HEK293T (cell line): ENCODE measurements around the gene PANK4.

Experiments
- CTCF ChIA-PET: fragments of 350-600 bp; formaldehyde crosslinking; extraction: SDS; loops from one replicate; lab custom pipeline; 2021; ENCODE audit warnings: antibody characterized with exemption, inconsistent platforms; lab: Yijun Ruan, JAX
- POLR2A ChIA-PET: fragments of 350-600 bp; formaldehyde crosslinking; extraction: SDS; loops from one replicate; lab custom pipeline; 2020; ENCODE audit warnings: antibody characterized with exemption, inconsistent platforms; lab: Yijun Ruan, JAX
- DNase-seq: peaks from one replicate; pipeline ENCODE4 v3.0.0; 2012; ENCODE audit warnings: mixed read lengths; ENCODE audit errors: extremely low spot score
- ARNT ChIP-seq: fragments of 450-650 bp; IDR thresholded peaks from 2 replicates; pipeline ENCODE4 v1.6.1; 2017; ENCODE audit warnings: mild to moderate bottlenecking
- BHLHE40 ChIP-seq: fragments of 450-650 bp; IDR thresholded peaks from 2 replicates; pipeline ENCODE4 v1.6.1; 2016; ENCODE audit warnings: mild to moderate bottlenecking, moderate library complexity, borderline replicate concordance
- CTBP1 ChIP-seq: fragments of 450-650 bp; IDR thresholded peaks from 2 replicates; pipeline ENCODE4 v1.6.1; 2016; ENCODE audit warnings: borderline replicate concordance
- ELF4 ChIP-seq: fragments of 450-650 bp; IDR thresholded peaks from 2 replicates; pipeline ENCODE4 v1.6.1; 2017; ENCODE audit warnings: antibody characterized with exemption
- FOXA1 ChIP-seq: fragments of 450-650 bp; IDR thresholded peaks from 2 replicates; pipeline ENCODE4 v1.6.1; 2016; ENCODE audit warnings: mild to moderate bottlenecking
- FOXK2 ChIP-seq: fragments of 450-650 bp; IDR thresholded peaks from 2 replicates; pipeline ENCODE4 v1.6.1; 2016; ENCODE audit warnings: mild to moderate bottlenecking
- FOXM1 ChIP-seq: fragments of 450-650 bp; IDR thresholded peaks from 2 replicates; pipeline ENCODE4 v1.6.1; 2017; ENCODE audit warnings: mild to moderate bottlenecking, borderline replicate concordance
- HDGF ChIP-seq: fragments of 450-650 bp; IDR thresholded peaks from 2 replicates; pipeline ENCODE4 v1.6.1; 2017; ENCODE audit warnings: antibody characterized with exemption, borderline replicate concordance
- L3MBTL2 ChIP-seq: fragments of 450-650 bp; conservative IDR thresholded peaks from 2 replicates; pipeline ENCODE4 v1.6.1; 2016; ENCODE audit warnings: mild to moderate bottlenecking
- LEF1 ChIP-seq: fragments of 450-650 bp; IDR thresholded peaks from 2 replicates; pipeline ENCODE4 v1.6.1; 2017; ENCODE audit warnings: mild to moderate bottlenecking, borderline replicate concordance
- NFRKB ChIP-seq: fragments of 450-650 bp; IDR thresholded peaks from 2 replicates; pipeline ENCODE4 v1.6.1; 2016; ENCODE audit warnings: mild to moderate bottlenecking, moderate library complexity
- PKNOX1 ChIP-seq: fragments of 450-650 bp; IDR thresholded peaks from 2 replicates; pipeline ENCODE4 v1.6.1; 2016
- SP1 ChIP-seq: fragments of 450-650 bp; IDR thresholded peaks from 2 replicates; pipeline ENCODE4 v1.6.1; 2017
- SUZ12 ChIP-seq: fragments of 450-650 bp; IDR thresholded peaks from 2 replicates; pipeline ENCODE4 v1.6.1; 2016; ENCODE audit warnings: mild to moderate bottlenecking
- TARDBP ChIP-seq: fragments of 450-650 bp; IDR thresholded peaks from 2 replicates; pipeline ENCODE4 v1.6.1; 2016
- ZNF384 ChIP-seq: fragments of 450-650 bp; IDR thresholded peaks from 2 replicates; pipeline ENCODE4 v1.6.1; 2016

The PANK4 gene

GRCh38 chr1:2558861-2559260, 32.5 kb upstream of the PANK4 start:
- DNase-seq, result no peak
- POLR2A ChIA-PET, result interaction anchor here (1.2 kb wide), 1 partner anchor 27 kb away, joined by 3 read pairs; no protein-coding TSS in a partner anchor
- CTCF ChIA-PET, result interaction anchor here (0.6 kb wide), 1 partner anchor 23 kb away, joined by 3 read pairs; no protein-coding TSS in a partner anchor
- TF ChIP-seq SP1 (no peak), TARDBP (no peak), NFRKB (no peak), HDGF (no peak), ELF4 (no peak), PKNOX1 (no peak), BHLHE40 (no peak), LEF1 (no peak), ARNT (no peak), FOXM1 (no peak), FOXA1 (no peak), CTBP1 (no peak), ZNF384 (no peak), L3MBTL2 (no peak)

GRCh38 chr1:2558420-2558819, 32.0 kb upstream of the PANK4 start:
- no peak for TF ChIP-seq ZNF384
- TF ChIP-seq L3MBTL2, result no peak
- TF ChIP-seq FOXM1, result no peak
- TF ChIP-seq ELF4, result no peak
- no peak for TF ChIP-seq FOXK2
- no peak for TF ChIP-seq CTBP1
- no peak for TF ChIP-seq NFRKB
- TF ChIP-seq LEF1, result no peak
- no peak for TF ChIP-seq BHLHE40
- TF ChIP-seq HDGF, result no peak
- no peak for TF ChIP-seq ARNT
- no peak for TF ChIP-seq SP1
- no peak for TF ChIP-seq SUZ12
- TF ChIP-seq PKNOX1, result no peak
- no peak for TF ChIP-seq TARDBP
- TF ChIP-seq FOXA1, result no peak
- ChIA-PET CTCF (interaction anchor here (0.6 kb wide), 1 partner anchor 24 kb away, joined by 3 read pairs; no protein-coding TSS in a partner anchor), POLR2A (interaction anchor here (1.2 kb wide), 1 partner anchor 28 kb away, joined by 3 read pairs; no protein-coding TSS in a partner anchor)
- no peak for DNase-seq

- TF ChIP-seq LEF1, result no peak
- TF ChIP-seq SUZ12, result no peak
- TF ChIP-seq ZNF384, result no peak
- TF ChIP-seq HDGF, result no peak
- no peak for TF ChIP-seq PKNOX1
- ChIA-PET POLR2A (interaction anchor here (1.2 kb wide), 1 partner anchor 28 kb away, joined by 3 read pairs; no protein-coding TSS in a partner anchor), CTCF (interaction anchor here (0.6 kb wide), 1 partner anchor 24 kb away, joined by 3 read pairs; no protein-coding TSS in a partner anchor)
- DNase-seq, result no peak
These were observed 31.3 kb upstream of the PANK4 start for GRCh38 chr1:2557482-2558400.

DNA sequence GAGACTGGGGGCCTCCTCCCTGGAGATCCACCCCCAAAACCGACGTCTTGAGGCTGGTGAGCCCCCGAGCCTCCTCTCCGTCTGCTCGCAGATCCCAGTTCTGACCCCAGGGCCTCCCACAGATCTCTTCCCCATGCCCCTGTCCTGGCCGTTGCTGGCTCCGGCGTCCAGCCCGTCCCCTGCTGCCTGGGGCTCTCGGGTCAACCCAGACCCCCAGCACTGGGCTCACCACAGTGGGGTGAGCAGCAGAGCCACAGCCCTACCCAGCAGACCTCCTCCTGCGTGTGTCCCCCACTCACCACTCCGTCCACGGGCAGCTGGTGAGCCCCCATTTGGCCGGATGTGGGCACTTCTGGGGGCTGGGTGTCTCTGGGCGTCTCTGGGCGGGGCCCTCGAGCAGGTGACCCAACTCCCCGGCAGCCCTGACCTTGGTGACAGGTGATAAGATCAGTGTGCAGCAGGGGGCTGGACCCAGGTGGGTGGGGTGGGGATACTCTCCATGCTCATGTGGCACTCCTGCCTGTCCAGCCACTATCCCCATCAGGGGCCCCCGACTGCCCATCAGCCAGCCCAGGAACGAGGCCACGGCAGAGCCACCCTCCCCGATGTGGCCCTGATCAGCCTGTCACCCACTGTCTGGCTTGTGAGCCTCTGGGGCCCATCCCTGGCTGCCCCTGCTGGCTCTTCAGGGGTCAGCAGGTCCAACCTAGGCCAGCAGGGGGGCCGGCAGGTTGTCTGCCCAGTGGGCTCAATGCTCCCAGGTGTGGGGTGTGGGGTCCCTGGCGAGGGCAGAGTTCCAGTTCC, 30.5 kb upstream of the PANK4 start:
- POLR2A ChIA-PET, result interaction anchor here (1.0 kb wide), 1 partner anchor 28 kb away, joined by 3 read pairs; no protein-coding TSS in a partner anchor
- DNase-seq, result no peak
- TF ChIP-seq ZNF384, result no peak
- no peak for TF ChIP-seq L3MBTL2
- TF ChIP-seq SP1, result no peak
- no peak for TF ChIP-seq SUZ12
- no peak for TF ChIP-seq TARDBP
- TF ChIP-seq CTBP1, result no peak
- no peak for TF ChIP-seq BHLHE40
- no peak for TF ChIP-seq NFRKB
- TF ChIP-seq FOXA1, result no peak
- no peak for TF ChIP-seq FOXM1
- TF ChIP-seq PKNOX1, result no peak
- no peak for TF ChIP-seq ARNT
- no peak for TF ChIP-seq FOXK2
- TF ChIP-seq LEF1, result no peak
- TF ChIP-seq ELF4, result no peak
- TF ChIP-seq HDGF, result no peak
- CTCF ChIA-PET, result no interaction called here

GRCh38 chr1:2556277-2556677, 29.9 kb upstream of the PANK4 start, which contains the start of gene TNFRSF14:
TNFRSF14 (plus strand) TSS chr1:2556371; CDS start chr1:2556665, 294 bp downstream.
- ChIA-PET POLR2A (interaction anchor here (1.0 kb wide), 1 partner anchor 29 kb away, joined by 3 read pairs; no protein-coding TSS in a partner anchor), CTCF (no interaction called here)
- TF ChIP-seq FOXM1 (no peak), SP1 (no peak), ZNF384 (no peak), L3MBTL2 (no peak), CTBP1 (no peak), BHLHE40 (no peak), ELF4 (no peak), PKNOX1 (no peak), NFRKB (no peak), TARDBP (no peak), FOXK2 (no peak), FOXA1 (no peak)
- DNase-seq, result no peak
